Body of pancreas (tissue), 4 donors: ENCODE results near the gene SCG5. TPM values are rescaled to one million over a fixed set of nuclear protein-coding genes. Genes with fewer than 3 reads are reported as not detected.
A peak's percentile ranks its signal among the peaks of the same experiment; 100 is the strongest.

Experiments
- ATAC-seq: fragments of 150-250 bp; one replicate; pipeline ENCODE4 v1.9.1; 2016
- DNase-seq, 4 donors: peaks; one replicate each; pipeline ENCODE4 v3.0.0-alpha.2; 2019
- H3K27ac ChIP-seq, 4 donors: fragments of 200-600 bp; sonication (generic); 1 replicate in 3 of 4; 2 replicates in 1 of 4; pipeline versions ENCODE4 v1.5.1 to v1.6.1; 2016 to 2019; ENCODE audit warnings: mild to moderate bottlenecking in 1 of 4, mixed read lengths in 1 of 4, moderate library complexity in 1 of 4
- H3K27me3 ChIP-seq, 2 donors: fragments of 200-600 bp; sonication (generic); one replicate each; pipeline ENCODE4 v1.6.0; 2016; ENCODE audit warnings: mild to moderate bottlenecking in 1 of 2
- H3K36me3 ChIP-seq, 2 donors: fragments of 200-600 bp; sonication (generic); replicated peaks in 1 of 2; 2 replicates each; pipeline ENCODE4 v1.5.1; 2016; ENCODE audit warnings: low read depth in 2 of 2; ENCODE audit not compliant: insufficient read depth in 1 of 2
- H3K4me1 ChIP-seq: fragments of 200-600 bp; sonication (generic); one replicate; pipeline ENCODE4 v1.6.0; 2016
- H3K4me3 ChIP-seq, 2 donors: fragments of 200-600 bp; sonication (generic); 1 replicate in 1 of 2; 2 replicates in 1 of 2; pipeline ENCODE4 v1.5.1; 2016 to 2019
- H3K9me3 ChIP-seq, 3 donors: fragments of 200-600 bp; sonication (generic); 1 replicate in 2 of 3; 2 replicates in 1 of 3; pipeline ENCODE4 v1.5.1; 2016
- CTCF ChIP-seq, 7 experiments: fragments of 450-650 bp in 4 of 7; fragments of 200-600 bp in 3 of 7; sonication (generic) in 3 of 7; IDR thresholded peaks; one replicate each; pipeline ENCODE4 v1.5.1; 2016 to 2019; ENCODE audit warnings: antibody characterized with exemption in 7 of 7
- POLR2A ChIP-seq, 3 donors: fragments of 450-650 bp; IDR thresholded peaks; one replicate each; pipeline ENCODE4 v1.6.1; 2016; ENCODE audit warnings: antibody characterized with exemption in 3 of 3, mild to moderate bottlenecking in 2 of 3
- WGBS, 2 donors: methylation state at CpG; one replicate each; pipeline ENCODE4 v1.1.5; 2017; 5-methylcytosine and 5-hydroxymethylcytosine counted together
- intact Hi-C: fragments of 100-400 bp; cut with DNase I; formaldehyde crosslinking; loops from one replicate; pipeline ENCODE4 v1.15.1; 2023
- total RNA-seq, 2 donors: library from RNA; depleted of rRNA; stranded (reverse); fragments of >200 nt; gene quantifications; one replicate each; pipeline ENCODE4 v1.1.0, GENCODE V29; 2016

The SCG5 gene
- total RNA-seq, 2 donors from 2014 or later = 49.4 to 50.1 TPM

- Histone ChIP-seq H3K36me3 (no peaks in the 10 kb centered on the region), H3K4me1 (peaks cover 27% of the 10 kb centered on the region), H3K27ac (peak within 1 kb of the TSS in 1 of 4 donors; percentile 13), H3K27me3 (peaks cover 0 to 15% of the 10 kb centered on the region in 2 donors), H3K4me3 (peak within 1 kb of the TSS in 1 of 2 donors; percentile 11), H3K9me3 (no peaks in the 10 kb centered on the region)
- intact Hi-C loops = no loop called here
- peak in 1 of 4 donors; percentile 23 for DNase-seq
- 1% methylated on average over 98 of the region's 99 CpGs; no CpG with 5 or more reads in 1 of the 2 donors for WGBS, 2 donors
- peak; percentile 39 for ATAC-seq
- TF ChIP-seq CTCF (IDR thresholded peaks at IDR 0.05) (no peak), POLR2A (IDR thresholded peaks at IDR 0.05) (no peak)
Observed at GRCh38 chr15:32717426-32718226, 76.1 kb downstream of the SCG5 start, which contains the start of gene GREM1. Gene GREM1 (plus strand): TSS chr15:32718004. CDS start chr15:32730691, 12,687 bp downstream.

GRCh38 chr15:32718227-32718820 lies 76.8 kb downstream of the SCG5 start:
- ATAC-seq (peak; percentile 10), DNase-seq (peak in 1 of 4 donors; percentile 21)
- Histone ChIP-seq H3K27me3 (peaks cover 0 to 15% of the 10 kb centered on the region in 2 donors), H3K4me3 (no peak overlapping the region), H3K4me1 (peaks cover 27% of the 10 kb centered on the region), H3K36me3 (no peaks in the 10 kb centered on the region), H3K27ac (no peak overlapping the region), H3K9me3 (no peaks in the 10 kb centered on the region)
- intact Hi-C loops = no loop called here
- no peak for TF ChIP-seq CTCF (IDR thresholded peaks at IDR 0.05)
- no peak for TF ChIP-seq POLR2A (IDR thresholded peaks at IDR 0.05)
- WGBS, 2 donors = 0 to 3% methylated on average over 3 to 60 of the region's 60 CpGs

GRCh38 chr15:32718821-32719716 lies 77.6 kb downstream of the SCG5 start:
- peak; percentile 68 for ATAC-seq
- intact Hi-C loops = no loop called here

GRCh38 chr15:32721596-32721995 lies 80.1 kb downstream of the SCG5 start:
- Histone ChIP-seq H3K36me3 (no peaks in the 10 kb centered on the region), H3K9me3 (no peaks in the 10 kb centered on the region), H3K4me3 (no peak overlapping the region), H3K27ac (no peak overlapping the region), H3K4me1 (peaks cover 27% of the 10 kb centered on the region), H3K27me3 (peaks cover 0 to 11% of the 10 kb centered on the region in 2 donors)
- TF ChIP-seq POLR2A (IDR thresholded peaks at IDR 0.05) = no peak
- no peak for TF ChIP-seq CTCF (IDR thresholded peaks at IDR 0.05)
- no peak for DNase-seq
- 79 to 82% methylated on average over 6 of the region's 6 CpGs for WGBS, 2 donors
- ATAC-seq = no peak
- intact Hi-C loops = no loop called here

More at GRCh38 chr15:32718821-32719716, 77.6 kb downstream of the SCG5 start:
- WGBS, 2 donors = 1 to 12% methylated on average over 8 to 54 of the region's 70 CpGs
- Histone ChIP-seq H3K36me3 (no peaks in the 10 kb centered on the region), H3K9me3 (no peaks in the 10 kb centered on the region), H3K4me3 (peak overlapping the region in 1 of 2 donors; percentile 11), H3K27ac (peak overlapping the region in 1 of 4 donors; percentile 13), H3K27me3 (peaks cover 0 to 15% of the 10 kb centered on the region in 2 donors), H3K4me1 (peaks cover 27% of the 10 kb centered on the region)
- TF ChIP-seq CTCF (IDR thresholded peaks at IDR 0.05) (no peak), POLR2A (IDR thresholded peaks at IDR 0.05) (no peak)
- peak; percentile 29 to 70 (median 40) for DNase-seq
